DMS79 treated with DMSO at 0.1 percent for 48 hours (cell line): Measurements from ENCODE around the gene OST4.

Experiments
- DNase-seq: peaks from one replicate; lab custom pipeline; 2025; lab: John Stamatoyannopoulos, UW

The OST4 gene

GRCh38 chr2:27025281-27025800, 46.1 kb downstream of the OST4 start:
- no peak for DNase-seq

GRCh38 chr2:27024812-27025211, 46.6 kb downstream of the OST4 start:
- no peak for DNase-seq

GRCh38 chr2:27024188-27024587, 47.3 kb downstream of the OST4 start:
- no peak for DNase-seq

- DNase-seq = no peak
Measured at GRCh38 chr2:27023740-27024139, 47.7 kb downstream of the OST4 start.

- no peak for DNase-seq
Measured at GRCh38 chr2:27021253-27022049, 50.0 kb downstream of the OST4 start.
